ENCODE data around the gene VSIG10L.

The VSIG10L gene

GRCh38 chr19:51337861-51338562, 3.9 kb downstream of the VSIG10L start:
- no peak for DNase-seq

- DNase-seq: no peak
Observed at GRCh38 chr19:51337141-51337860, 4.6 kb downstream of the VSIG10L start.

DNA sequence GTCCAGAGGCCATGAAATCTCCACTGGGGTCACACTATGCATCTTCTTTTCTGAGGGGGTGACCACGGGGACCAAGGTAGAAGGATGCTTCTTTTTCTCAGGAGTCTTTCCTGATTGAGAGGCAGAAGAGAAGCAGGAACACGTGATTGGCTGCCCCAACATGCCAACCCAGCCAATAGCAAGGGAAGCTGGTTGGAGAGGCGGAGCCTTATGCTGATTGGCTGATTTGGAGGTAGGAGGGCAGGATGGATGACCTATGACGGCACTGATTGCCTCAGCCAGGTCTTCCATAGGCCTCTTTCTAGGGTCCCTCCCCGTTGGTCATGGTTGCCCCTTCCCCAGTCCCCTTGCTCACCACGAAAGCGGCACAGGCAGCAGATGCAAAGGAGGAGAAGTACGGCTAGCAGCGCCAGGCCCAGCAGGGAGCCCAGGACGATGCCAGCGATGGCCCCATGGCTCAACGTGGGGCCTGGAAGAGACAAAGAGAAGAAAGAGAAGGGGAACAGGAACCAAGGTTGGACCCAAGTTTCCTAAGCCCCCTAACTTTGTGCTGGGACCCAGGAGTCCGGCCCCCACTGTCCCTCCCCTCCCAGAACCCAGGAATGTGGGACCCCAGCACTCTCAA, 8.0 kb downstream of the VSIG10L start:
- no peak for DNase-seq

DNA sequence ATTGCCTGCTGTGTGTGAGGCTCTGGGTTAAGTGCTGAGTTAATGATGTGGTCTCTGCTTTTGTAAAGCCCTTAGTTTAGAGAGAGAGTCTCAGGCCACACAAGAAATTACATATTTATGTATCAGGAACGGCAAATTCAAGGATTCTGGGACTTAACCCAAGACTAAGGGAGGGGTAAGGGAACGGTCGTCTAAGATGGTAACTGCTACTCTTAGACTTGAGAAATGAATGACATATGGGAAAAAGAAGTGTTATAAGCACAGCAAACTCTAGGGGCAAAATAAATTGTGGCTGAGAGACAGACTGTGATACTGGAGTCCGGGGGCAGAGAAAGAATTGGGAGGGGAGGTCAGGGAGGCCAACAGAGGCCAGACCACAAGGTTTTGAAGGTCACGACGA, 10.2 kb downstream of the VSIG10L start:
- no peak for DNase-seq

DNA sequence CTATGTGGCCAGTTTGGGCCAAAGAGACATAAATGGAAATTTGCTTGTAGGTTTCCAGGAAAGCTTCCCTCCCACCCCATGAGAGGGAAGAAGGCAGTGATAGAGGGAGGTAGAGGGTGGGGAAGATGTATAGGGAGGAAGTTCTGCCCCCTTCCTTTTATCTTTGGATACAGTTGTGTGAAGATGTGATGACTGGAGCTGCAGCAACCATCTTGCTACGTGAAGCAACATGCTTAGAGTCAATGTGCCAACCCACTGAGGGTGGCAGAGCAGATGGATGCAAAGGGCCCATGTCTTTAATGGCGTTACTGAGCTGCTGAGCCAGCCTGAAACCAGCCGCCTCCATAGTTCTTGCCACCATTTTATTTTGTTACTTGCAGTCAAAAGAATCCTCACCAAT, 10.7 kb downstream of the VSIG10L start:
- DNase-seq: no peak

DNA sequence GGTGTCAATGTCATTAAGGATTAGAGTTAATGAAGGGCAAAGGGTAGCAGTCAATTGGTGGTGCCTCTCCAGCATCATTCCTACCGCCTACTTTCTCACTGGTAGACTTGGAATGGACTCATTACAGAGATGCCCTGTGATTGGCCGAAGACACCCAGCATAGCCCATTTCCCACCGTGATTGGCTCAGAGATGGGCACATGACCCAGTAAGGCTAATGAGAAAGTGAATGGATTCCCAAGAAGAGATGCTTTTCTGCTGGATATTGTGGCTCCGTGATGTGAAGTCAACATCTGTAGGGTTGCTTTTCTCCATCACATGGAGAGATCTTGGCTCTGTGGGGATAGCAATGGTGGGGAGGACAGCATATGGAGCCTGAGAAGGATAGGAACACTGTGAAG, 11.6 kb downstream of the VSIG10L start:
- DNase-seq: no peak

DNA sequence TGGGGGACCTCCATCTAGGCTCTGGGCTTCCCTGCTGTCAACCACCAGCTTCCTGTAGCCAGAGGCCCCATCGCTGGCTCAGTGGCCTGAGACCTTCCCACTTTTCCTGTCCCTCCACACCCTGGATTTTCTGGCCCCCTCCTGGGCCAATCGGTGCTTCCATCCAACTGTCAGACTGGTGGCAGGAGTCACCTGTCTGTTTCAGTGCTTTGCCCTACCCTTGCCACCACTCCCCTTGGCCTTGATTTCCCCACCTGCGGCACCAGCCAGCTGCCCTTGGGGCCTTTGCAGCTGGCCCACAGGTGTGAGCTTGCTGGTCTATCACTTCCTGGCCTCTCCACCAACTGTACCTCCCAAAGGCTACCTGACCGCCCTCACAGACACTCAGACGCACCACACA, 12.5 kb downstream of the VSIG10L start:
- DNase-seq: no peak

GRCh38 chr19:51327066-51328001, 14.6 kb downstream of the VSIG10L start:
- no peak for DNase-seq

- DNase-seq: no peak
Observed at GRCh38 chr19:51326216-51327065, 15.5 kb downstream of the VSIG10L start.

- DNase-seq: no peak
Observed at GRCh38 chr19:51325161-51325976, 16.6 kb downstream of the VSIG10L start.

- no peak for DNase-seq
Observed at GRCh38 chr19:51324167-51324481, 17.8 kb downstream of the VSIG10L start.

GRCh38 chr19:51323481-51324166, 18.3 kb downstream of the VSIG10L start:
- DNase-seq: no peak

GRCh38 chr19:51321799-51322198, 20.1 kb downstream of the VSIG10L start:
- no peak for DNase-seq

- DNase-seq: no peak
Observed at GRCh38 chr19:51320280-51320657, 21.7 kb downstream of the VSIG10L start.

DNA sequence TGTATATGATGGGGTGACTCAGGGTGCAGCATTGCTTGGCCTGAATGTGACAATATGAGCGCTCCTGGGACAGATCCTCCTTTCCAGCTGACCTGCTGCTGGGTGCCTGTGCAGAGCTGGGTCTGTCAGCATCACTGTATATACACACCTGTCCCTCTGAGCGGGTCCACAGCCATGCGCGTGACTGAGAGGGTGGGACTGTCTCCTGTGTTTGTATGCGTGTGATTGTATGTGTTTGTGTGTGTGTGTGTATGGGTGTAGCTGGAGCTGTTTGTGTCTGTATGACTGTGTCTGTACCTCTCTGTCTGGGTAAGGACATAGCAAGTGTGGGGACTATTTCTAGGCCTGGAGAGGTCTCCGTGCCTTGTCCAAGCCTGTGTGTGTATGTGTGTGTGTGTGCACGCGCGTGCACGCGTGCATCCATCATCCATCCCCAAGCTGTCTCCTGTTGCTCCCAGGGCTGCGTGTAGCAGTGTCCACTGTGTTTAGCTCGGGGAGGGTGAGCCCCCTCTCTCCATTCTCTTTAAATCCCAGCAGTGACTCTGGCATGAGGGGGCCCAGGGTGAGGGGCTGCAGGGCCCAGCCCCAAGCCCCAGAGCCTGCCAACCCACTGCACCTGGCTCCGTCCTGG, 22.2 kb downstream of the VSIG10L start:
- no peak for DNase-seq

DNA sequence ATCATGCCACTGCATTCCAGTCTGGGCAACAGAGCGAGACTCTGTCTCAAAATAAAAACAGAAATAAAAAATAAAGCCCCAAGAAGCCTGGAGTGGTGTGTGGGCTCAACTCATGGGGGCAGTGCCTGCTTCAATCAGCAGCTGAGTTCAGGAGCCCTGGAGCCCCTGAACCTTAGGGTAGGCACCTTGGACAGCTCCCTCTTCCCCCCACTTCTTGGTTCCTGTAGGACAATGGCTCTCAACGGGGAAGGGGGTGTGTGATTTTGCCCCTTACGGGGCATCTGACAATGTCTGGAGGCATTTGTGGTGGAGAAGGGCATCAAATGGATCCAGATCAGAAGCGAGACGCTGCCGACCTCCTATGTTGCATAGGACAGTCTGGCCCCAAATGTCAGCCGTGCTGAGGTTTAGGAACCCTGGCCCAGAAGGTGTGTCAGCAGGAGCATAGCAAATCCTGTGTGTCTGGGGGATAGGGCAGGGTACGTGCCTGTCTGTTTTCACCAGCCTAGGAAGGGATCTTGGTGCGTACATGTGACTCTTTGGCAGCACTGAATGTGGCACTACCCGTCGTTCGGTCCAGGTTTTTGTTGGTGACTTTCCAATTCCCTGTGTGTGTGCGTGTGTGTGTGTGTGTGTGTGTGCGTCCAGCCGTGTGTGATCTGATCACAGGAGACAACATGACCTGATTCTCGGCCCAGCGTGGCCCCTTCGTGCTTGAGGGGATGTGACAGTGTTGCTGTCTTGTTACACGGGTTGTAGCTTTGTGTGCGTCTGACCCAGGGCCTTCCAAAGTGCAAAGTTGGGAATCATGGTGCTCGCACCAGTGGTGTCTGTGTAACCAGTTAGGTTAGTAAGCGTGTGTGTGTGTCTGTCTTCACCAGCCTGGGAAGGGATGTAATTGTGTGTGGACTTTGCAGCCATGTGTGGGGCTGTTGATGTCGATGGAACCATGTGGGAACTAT, 23.0 kb downstream of the VSIG10L start:
- DNase-seq: no peak

DNA sequence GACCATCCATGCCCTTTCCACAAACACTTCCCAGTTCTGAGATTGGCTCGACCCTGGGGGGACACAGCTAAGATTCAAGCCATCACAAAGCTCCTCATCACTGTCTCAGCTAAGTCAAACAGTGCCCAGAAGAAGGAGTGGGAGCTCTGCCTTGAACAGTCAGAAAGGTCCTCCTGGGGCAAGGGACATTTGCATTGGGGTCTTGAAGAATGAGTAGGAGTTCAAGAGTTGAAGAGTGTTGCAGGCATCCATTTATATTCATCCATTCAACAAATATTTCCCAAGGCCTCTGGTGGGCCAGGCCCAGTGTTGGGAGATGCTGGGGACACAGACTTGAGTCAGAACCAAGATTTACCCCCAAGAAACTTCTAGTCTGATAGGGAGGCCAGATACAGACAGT, 24.0 kb downstream of the VSIG10L start:
- DNase-seq: no peak

- no peak for DNase-seq
Observed at GRCh38 chr19:51317376-51317775, 24.6 kb downstream of the VSIG10L start.

- no peak for DNase-seq
Observed at GRCh38 chr19:51316688-51317087, 25.3 kb downstream of the VSIG10L start.

All from activated effector memory CD4-positive, alpha-beta T cell treated with Interleukin-2 at 50 U/mL for 16 hours (primary cell).